ENCODE results near the gene GJC1. TPM values are rescaled to one million over a fixed set of nuclear protein-coding genes. Genes with fewer than 3 reads are reported as not detected.
A peak's percentile ranks its signal among the peaks of the same experiment; 100 is the strongest.

Gene GJC1
- total RNA-seq, 1 experiment from 2014 or later = 5.2 TPM

DNA sequence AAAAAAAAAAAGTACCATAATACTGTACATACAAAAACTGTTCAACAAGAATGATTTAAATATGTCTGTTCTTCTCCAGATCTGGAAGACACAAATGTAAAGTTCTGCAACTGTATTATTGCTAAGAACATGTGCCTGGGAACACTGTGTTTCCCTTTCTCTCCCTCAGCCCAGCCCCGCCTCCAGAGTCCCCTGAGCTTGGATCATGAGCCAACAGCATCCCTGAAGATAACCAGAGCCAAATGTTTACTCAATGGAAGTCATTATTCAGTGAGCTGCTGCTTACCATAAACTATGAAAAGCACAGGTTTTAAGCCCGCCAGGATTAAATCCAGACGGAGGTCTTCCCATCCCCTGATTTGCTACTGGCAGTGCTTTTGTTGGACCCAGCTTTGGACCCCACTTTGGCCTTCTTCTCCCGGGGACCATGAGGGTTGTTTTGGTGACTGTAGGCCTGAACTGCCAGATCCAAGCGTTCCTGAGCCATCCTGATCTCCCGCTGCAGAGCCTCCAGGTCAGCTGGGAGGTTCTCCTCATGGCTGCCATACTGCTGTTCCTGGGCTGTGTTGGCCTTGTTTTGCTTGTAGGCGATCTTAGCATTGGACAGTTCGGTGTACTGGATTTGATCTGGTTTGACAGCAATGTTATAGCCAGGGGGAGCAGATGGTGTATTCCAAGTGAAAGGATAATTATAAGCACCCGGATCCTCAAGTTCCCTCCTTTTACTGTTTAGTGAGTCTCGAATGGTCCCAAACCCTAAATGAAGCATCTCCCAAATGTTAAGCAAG lies 25.6 kb downstream of the GJC1 start:
- DNase-seq (ENCODE audit: extremely low read depth, low read depth) = no peak

DNA sequence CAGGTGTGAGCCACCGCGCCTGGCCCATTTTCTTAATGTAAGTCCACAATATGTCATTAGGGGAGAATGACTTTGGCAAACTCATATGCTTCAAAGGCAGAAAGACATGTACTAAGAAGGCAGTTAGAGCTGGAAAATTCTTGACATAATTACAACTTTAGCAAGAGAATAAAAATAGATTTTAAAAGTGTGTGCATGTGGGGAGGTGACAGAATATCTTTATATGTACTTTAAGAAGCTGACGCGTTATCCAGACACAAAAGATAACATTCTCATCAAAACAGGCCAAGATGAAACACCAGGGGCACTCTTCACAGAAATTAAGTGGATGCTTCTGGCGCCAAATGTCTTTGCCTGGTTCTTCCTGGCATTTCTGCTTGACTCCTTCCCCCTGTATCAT lies 28.2 kb downstream of the GJC1 start:
- no peak for DNase-seq (ENCODE audit: extremely low read depth, low read depth)

DNA sequence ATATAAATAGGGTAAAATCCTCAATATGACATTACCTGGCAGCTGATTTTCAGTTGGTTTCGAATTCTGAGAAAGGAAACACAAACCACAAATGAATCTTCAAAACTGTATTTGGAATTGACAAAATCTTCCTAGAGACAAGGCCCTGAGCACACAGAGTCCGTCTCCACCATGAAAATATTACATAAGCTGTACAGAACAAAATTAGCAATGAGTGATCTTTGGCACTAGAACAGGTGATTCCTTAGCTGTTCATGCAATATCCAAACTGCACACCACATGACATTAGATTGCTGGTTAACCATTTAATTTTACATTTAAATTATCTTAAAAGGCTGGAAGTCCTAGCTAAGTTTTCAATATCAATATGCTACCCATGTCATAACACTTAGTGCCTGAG lies 31.7 kb downstream of the GJC1 start:
- no peak for DNase-seq (ENCODE audit: extremely low read depth, low read depth)

DNA sequence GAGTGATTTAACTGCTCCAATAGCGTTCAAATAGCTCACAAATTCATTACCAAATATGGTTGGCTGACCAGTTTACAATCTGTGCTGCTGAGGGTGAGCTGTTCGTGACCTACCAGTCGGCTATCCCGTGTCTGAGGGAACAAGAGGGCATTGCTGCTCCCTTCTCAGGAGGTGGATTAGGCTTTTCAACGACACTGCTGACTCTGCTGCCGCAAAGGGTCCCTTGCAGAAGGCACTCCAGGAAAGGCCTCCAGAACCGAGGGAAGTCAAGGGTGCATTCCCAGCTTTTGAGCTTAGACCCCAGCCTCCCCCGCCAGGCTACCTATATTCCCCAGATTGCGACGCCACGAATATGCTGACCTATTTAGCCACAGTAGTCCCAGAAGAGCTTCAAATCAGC lies 32.3 kb downstream of the GJC1 start:
- no peak for DNase-seq (ENCODE audit: extremely low read depth, low read depth)

DNA sequence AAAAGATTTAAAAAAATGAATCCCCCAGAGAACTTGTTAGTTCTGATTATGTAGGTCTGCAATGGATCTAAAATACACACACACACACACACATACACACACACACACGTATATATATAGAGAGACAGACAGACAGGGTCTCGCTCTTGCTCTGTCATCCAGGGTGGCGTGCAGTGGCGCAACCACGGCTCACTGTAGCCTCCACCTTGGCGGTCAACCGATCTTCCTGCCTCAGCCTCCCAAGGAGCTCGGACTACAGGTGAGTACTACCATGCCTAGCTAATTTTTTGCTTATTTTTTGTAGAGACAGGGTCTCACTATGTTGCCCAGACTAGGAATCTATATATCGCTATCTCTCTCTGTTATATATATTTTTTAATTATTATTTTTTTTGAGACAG lies 33.4 kb downstream of the GJC1 start:
- DNase-seq (ENCODE audit: extremely low read depth, low read depth) = no peak

DNA sequence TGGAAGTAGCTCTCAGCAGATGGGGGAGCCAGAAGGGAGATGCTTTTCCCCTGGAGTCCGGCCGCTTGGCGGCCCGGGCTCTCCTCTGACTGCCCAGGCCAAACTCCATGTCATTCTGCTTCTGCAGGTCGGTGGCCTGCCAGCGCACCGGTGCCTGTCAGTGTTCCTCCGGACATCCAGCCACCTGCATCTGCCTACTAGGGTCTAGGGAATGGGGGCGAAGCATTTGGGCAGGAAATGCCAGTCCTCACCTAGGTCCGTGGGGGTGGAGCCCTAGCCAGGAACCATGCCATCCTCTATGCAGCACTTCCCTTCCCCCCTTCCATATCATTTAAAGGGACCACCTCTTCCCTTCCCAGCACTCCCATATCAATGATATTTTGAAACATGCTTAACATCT lies 34.2 kb downstream of the GJC1 start:
- no peak for DNase-seq (ENCODE audit: extremely low read depth, low read depth)

DNA sequence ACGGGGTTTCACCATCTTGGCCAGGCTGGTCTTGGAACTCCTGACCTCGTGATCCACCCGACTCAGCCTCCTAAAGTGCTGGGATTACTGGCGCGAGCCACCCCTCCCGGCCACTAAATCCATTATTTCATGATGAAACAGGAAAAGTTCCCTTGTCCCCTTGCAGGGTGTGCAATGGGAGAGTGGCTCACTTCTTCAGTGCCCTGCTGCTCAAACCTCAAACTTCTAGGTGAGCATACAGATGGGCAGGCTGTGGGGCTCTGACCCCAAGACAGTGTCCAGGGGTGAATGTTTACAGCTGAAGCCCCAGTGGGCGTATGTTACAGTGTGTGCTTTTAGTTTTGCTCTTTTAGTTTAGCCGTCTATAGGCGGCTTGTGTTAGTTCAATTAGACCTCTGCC lies 34.7 kb downstream of the GJC1 start:
- no peak for DNase-seq (ENCODE audit: extremely low read depth, low read depth)

DNA sequence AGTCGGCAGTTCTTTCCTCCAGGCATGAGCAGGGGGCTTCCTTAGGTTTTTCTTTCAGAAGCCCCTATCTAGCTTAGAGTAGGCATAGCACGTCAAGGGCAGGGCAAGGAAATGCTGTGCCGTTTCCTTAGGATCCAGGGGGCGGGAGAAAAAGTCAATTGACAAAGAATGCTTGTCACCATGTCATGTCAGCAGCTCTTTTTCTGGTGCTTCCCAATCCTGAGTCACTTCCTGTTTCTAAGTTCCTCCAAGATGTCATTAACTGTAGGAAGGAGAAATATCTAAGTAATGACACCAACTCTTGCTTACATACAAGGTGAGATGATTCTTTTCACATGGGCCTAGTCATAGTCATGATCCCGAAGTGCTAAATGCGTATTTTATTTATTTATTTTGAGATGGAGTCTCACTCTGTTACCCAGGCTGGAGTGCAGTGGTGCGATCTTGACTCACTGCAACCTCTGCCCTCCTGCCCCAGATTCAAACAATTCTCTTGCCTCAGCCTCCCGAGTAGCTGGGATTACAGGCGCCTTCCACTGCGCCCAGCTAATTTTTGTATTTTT lies 35.2 kb downstream of the GJC1 start:
- peak; percentile 89 for DNase-seq (ENCODE audit: extremely low read depth, low read depth)

DNA sequence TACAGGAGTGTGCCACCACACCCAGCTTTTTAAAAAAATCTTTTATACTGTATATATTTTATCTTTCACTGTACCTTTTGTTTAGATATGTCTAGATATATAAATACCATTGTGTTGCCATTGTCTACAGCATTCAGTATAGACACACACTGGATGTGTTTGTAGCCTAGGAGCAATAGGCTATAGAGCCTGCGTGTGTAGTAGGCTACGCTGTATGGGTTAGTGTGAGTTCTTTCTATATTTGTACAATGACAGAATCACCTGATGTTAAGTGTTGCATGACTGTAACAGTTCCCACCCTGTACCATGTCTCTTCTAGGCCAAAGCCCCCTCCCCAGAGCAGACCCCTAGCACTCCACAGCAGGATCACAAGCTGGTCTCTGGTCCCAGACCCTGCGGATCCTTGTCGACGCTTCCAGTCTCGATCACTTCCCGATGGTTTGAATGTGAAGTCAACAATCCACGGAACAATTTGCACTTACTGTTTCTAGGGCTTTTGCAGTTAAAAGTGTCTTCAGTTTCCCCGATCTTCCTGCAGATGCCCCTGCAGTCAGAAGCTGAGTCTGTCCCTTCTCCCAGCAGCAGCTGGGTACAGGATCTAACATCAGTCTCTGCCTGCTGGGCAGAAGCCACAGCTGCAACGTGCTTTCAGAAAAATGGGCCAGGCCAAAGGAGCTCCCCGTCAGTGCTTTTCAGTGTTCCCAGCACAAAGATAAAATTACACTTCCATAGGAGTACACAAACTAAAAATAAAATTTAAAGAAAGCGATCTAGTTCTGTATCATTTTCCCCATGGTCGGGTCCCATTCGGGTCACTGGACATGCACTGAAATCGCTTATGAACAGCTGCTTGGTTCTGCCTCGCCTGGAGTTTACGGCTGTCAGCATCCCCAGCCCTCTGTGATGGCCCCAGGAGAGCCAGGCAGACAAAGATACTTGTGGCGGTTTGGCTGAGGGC lies 35.9 kb downstream of the GJC1 start:
- no peak for DNase-seq (ENCODE audit: extremely low read depth, low read depth)

DNA sequence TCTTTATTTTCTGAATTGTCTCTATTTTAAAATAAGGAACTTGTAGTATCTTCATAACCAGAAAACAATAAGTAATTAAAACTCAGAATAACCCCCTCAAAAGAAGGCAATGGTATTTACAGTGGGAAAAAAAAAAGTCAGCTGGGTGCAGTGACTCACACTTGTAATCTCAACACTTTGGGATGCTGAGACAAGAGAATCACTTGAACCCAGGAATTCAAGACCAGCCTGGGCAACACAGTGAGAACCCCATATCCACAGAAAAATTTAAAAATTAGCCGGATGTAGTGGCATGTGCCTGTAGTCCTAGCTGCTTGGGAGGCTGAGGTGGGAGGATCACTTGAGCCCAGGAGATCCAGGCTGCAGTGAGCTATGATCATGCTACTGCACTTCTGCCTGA lies 37.8 kb downstream of the GJC1 start:
- no peak for DNase-seq (ENCODE audit: extremely low read depth, low read depth)

DNA sequence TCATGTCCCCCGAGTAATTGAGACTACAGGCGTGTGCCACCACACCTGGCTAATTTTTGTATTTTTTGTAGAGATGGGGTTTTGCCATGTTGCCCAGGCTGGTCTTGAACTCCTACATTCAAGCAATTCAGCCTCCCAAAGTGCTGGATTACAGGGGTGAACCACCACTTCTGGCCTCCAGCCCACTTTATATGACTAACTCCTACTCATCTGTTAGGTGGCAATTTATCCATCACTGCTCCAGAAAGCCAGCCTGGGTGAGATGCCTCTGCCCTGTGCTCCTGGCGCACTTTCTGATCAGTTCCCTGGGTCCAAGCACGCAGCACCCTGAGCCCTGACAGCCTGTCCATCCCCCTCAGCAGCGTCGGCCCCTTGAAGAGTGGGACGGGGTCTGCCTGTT lies 41.9 kb downstream of the GJC1 start:
- no peak for DNase-seq (ENCODE audit: extremely low read depth, low read depth)

DNA sequence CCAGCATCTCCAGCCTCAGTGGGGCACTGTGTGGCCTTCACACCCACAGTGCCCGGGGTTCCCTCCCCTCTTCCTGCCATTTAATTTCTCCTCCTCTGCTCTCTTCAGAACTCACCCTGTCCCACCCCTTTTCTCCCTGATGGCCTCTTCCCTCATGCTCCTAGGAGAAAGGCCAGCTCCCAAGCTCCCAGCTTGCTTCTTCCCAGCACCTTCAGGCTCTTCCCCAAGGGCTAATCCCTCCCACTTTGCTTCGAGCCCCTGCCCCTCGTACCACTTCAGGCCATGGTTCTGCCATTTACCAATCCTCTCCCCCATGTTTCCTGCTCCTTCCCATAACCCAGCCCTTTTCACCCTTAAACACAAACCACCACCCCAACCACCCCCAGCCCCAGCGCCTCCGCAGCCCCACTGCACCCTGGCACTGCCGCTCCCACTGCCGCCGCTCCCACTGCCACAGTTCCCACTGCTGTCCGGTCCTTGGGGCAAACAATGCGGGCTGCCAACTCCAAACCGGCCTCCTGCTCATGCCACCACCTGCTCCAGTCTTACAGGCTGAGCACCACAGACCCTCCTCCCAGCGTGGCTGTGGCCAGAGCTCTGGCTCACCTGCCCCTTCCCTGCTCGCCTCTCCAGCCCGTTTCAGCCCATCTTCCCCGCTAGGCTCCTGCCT lies 42.7 kb downstream of the GJC1 start:
- DNase-seq (ENCODE audit: extremely low read depth, low read depth) = no peak

DNA sequence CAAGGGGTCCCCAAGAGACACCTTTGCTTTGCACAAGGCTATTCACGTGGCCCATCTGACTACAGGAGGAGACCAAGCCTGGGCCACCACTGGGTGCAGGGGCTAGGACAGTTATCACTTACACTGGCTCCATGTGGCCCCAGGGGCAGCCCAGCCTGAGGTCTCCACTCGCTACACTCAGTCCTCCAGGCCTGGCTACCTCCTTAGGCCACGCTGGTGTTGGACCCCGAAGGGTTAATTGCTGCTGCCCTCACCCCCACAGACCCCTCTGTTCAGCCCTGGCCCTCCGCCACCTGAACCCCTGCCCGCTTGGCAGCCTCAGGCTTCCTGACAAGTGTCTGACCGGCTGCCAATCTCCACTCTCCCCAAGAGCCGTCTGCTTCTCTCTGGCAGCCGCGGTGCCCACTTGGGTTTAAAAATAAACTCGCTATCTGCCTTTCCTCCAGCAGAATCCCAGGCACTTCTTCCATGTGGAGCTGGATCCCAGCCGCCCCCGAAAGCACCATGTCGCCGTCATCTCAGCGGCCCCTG lies 43.5 kb downstream of the GJC1 start:
- no peak for DNase-seq (ENCODE audit: extremely low read depth, low read depth)

DNA sequence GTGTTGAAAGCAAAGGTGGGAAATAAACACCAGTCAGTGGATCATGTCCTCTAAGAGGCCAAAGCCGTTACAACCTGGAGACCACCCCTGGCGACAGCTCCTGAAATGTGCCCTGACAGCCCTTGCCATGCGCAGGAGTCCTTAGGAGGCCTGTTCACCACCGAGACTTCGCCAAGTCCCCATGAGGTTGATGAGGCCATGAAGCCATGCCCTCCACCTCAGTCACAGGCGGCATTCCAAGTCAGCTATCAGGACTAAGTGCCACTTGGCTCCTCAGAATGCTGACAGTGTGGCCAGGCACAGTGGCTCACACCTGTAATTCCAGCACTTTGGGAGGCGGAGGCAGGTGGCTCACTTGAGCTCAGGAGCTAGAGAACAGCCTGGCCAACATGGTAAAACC lies 44.2 kb downstream of the GJC1 start:
- no peak for DNase-seq (ENCODE audit: extremely low read depth, low read depth)

DNA sequence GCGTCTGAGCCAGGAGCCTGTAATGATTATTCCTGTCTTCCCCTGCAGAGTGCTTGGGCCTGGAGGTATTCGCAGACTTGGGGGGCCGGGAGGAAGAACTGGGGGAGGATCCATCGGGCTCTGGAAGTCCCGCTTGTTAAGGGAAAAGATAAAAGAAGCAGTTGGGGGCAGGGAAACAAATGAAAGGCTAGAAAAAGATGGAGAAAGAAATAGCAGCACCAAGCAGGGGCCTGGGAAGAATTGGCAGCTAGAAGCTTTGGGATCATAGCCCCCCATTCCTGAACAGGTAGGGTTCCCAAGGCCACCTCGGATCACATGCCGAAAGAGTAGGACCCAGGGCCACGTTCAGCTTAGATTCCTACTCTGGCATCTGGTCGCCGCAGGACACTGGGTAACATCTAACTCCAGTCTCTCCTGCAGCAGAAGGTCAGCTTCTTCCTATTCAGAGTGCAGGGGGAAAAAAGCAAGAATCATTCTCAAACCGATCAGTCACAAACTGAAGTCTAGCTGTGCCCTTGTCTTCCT lies 47.7 kb downstream of the GJC1 start:
- no peak for DNase-seq (ENCODE audit: extremely low read depth, low read depth)

DNA sequence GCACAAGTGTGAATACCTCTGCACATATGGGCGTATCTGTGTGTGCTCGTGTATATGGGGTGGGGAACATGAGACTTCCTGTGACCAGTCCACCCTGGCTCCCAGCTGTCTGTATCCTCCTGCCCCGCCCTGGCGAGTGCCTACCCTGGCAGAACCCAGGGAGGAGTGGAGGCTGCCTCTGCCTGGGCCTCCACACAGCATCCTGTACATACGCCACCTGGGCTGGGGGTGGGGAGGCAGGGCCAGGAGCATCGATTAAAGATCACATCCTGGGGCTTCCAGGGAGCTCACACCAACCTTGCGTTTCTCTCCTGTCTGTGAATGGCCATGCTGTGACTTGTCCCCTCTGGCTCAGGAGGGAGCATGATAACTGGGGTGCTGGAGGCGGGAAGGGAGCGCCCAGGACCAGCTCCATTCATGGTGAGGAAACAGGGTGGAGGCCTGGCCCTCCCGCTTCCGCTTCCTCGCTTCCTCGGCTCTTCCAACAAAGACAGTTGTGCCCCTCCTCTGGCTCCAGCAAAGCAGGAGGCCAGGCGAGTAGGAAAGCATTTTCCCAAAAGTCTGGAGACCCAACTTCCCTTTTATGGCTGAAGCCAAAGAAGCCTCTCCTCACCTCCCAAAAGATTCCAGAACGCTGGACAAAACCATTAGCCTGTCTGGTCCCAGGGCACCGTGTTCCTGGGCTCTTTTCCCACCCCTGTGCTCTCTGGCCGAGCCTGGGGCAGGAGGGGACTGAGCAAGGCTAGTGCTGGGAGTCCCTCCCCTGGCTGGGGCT lies 48.3 kb downstream of the GJC1 start:
- DNase-seq (ENCODE audit: extremely low read depth, low read depth) = no peak

DNA sequence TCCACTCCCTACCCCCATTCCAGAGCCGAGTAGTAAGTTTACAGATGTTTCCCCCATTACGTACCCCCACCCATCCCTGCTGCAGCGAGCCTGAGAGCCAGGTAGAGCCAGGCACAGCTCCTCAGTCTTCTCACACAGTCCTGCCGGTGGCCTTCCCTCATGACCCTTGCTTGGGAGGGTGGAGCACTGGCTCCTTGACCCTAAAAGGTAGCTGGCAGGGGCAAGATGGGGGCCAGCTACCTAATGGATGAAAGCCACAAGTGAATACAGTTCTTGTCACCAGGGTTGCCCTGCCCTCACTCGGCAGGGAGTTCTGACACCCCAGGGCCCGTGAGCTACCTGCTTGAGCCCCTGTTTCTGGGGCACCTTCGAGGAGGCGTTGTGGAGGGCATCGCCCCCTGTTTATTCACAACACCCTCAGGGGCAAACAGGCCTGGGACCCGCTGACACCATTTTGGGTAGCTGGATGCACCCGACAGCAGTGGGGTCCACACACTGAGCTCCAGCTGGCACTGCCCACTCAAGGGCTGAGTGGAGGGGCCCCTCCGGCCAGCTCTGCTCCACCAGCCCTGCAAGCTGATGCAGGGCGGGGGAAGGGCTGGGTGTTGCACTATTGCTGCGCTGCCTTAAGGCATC lies 49.1 kb downstream of the GJC1 start:
- no peak for DNase-seq (ENCODE audit: extremely low read depth, low read depth)

DNA sequence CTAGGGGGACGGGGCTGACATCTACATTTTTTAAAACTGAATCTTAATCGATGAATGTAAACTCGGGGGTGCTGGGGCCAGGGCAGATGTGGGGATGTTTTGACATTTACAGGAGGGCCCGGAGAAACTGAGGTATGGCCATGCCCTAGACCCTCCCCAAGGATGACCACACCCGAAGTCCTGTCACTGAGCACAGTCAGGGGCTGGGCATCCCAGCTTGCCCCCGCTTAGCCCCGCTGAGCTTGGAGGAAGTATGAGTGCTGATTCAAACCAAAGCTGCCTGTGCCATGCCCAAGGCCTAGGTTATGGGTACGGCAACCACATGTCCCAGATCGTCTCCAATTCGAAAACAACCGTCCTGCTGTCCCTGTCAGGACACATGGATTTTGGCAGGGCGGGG lies 49.9 kb downstream of the GJC1 start:
- DNase-seq (ENCODE audit: extremely low read depth, low read depth) = no peak
